H1 (cell line): ENCODE data around the gene PPBP. TPM values are rescaled to one million over a fixed set of nuclear protein-coding genes. Genes with fewer than 3 reads are reported as not detected.

Experiments
- CTCF ChIA-PET: fragments of 300-600 bp; sonication (Branson Sonifier 250); formaldehyde crosslinking; loops from one replicate; lab custom pipeline; 2021; ENCODE audit not compliant: partially characterized antibody; lab: Charles Lee
- POLR2A ChIA-PET: fragments of 300-600 bp; sonication (Branson Sonifier 250); formaldehyde crosslinking; loops from one replicate; lab custom pipeline; 2021; ENCODE audit warnings: inconsistent platforms; ENCODE audit not compliant: partially characterized antibody; lab: Charles Lee
- DNase-seq, 2 experiments: peaks; one replicate each; pipeline versions ENCODE4 v3.0.0 to v3.0.0-alpha.2; 2010 to 2022; ENCODE audit warnings: low spot score in 2 of 2, low read depth in 1 of 2, mixed read lengths in 1 of 2
- FAIRE-seq: peaks from 2 replicates; lab custom pipeline; 2011; peaks lifted over from hg19 to GRCh38; lab: Jason Lieb, UNC
- H2AFZ ChIP-seq: 2 replicates; pipeline ENCODE4 v1.8.1; 2012; ENCODE audit warnings: low read length, inconsistent platforms
- H2AK5ac ChIP-seq: 2 replicates; pipeline ENCODE4 v1.6.1; 2013; ENCODE audit warnings: low read depth, low read length
- H2BK120ac ChIP-seq: replicated peaks from 2 replicates; pipeline ENCODE3; 2013; ENCODE audit warnings: low read depth, low read length, inconsistent platforms
- H2BK12ac ChIP-seq: 2 replicates; pipeline ENCODE4 v1.6.1; 2013; ENCODE audit warnings: low read depth, low read length
- H2BK15ac ChIP-seq: 2 replicates; pipeline ENCODE4 v1.6.1; 2013; ENCODE audit warnings: low read length
- H2BK20ac ChIP-seq: 2 replicates; pipeline ENCODE4 v1.6.1; 2013; ENCODE audit warnings: low read length
- H2BK5ac ChIP-seq: 2 replicates; pipeline ENCODE4 v1.6.1; 2013; ENCODE audit warnings: low read depth, low read length
- H3K14ac ChIP-seq: 2 replicates; pipeline ENCODE4 v1.6.1; 2013; ENCODE audit warnings: inconsistent platforms; ENCODE audit not compliant: insufficient read length
- H3K18ac ChIP-seq: 2 replicates; pipeline ENCODE4 v1.6.1; 2013; ENCODE audit warnings: low read length; ENCODE audit errors: extremely low read depth
- H3K23ac ChIP-seq: 2 replicates; pipeline ENCODE4 v1.6.1; 2013; ENCODE audit warnings: inconsistent platforms; ENCODE audit not compliant: insufficient read length
- H3K23me2 ChIP-seq: 2 replicates; pipeline ENCODE4 v1.6.1; 2013; ENCODE audit warnings: low read depth, low read length
- H3K27ac ChIP-seq: 2 replicates; pipeline ENCODE4 v1.6.1; 2011; ENCODE audit warnings: low read depth, low read length, inconsistent platforms
- H3K27me3 ChIP-seq, 4 experiments: replicated peaks in 1 of 4; 1 replicate in 1 of 4; 2 replicates in 3 of 4; pipeline versions ENCODE4 v1.6.1 to v1.8.1; 2011 to 2013; ENCODE audit warnings: low read length in 3 of 4, mild to moderate bottlenecking in 3 of 4, inconsistent platforms in 2 of 4, mixed read lengths in 2 of 4, moderate library complexity in 1 of 4; ENCODE audit not compliant: control insufficient read depth in 3 of 4, insufficient read depth in 3 of 4; ENCODE audit errors: extremely low read depth in 1 of 4
- H3K36me3 ChIP-seq, 4 experiments: 2 replicates each; pipeline versions ENCODE4 v1.6.1 to v1.8.1; 2011 to 2013; ENCODE audit warnings: mild to moderate bottlenecking in 4 of 4, low read length in 3 of 4, moderate library complexity in 2 of 4, control low read depth in 1 of 4, inconsistent platforms in 1 of 4; ENCODE audit not compliant: insufficient read depth in 4 of 4, control insufficient read depth in 2 of 4
- H3K4ac ChIP-seq: replicated peaks from 2 replicates; pipeline ENCODE3; 2013; ENCODE audit warnings: low read length, low read depth, mixed read lengths, inconsistent platforms; ENCODE audit not compliant: insufficient read length
- H3K4me1 ChIP-seq, 4 experiments: replicated peaks in 1 of 4; 1 replicate in 1 of 4; 2 replicates in 3 of 4; pipeline versions ENCODE4 v1.6.1 to v1.8.1; 2011 to 2013; ENCODE audit warnings: low read length in 3 of 4, inconsistent platforms in 2 of 4, mixed read lengths in 1 of 4; ENCODE audit not compliant: insufficient read depth in 4 of 4, control insufficient read depth in 3 of 4
- H3K4me2 ChIP-seq, 2 experiments: 2 replicates each; pipeline versions ENCODE4 v1.6.1 to v1.8.1; 2011 to 2013; ENCODE audit warnings: low read depth in 2 of 2, low read length in 2 of 2, control low read depth in 1 of 2, inconsistent platforms in 1 of 2, mild to moderate bottlenecking in 1 of 2; ENCODE audit not compliant: insufficient read depth in 1 of 2
- H3K4me3 ChIP-seq, 4 experiments: fragments of 200-600, 300-600 bp in 1 of 4; sonication (generic), shearing (Covaris generic), sonication (Bioruptor Twin) in 1 of 4; 2 replicates each; pipeline versions ENCODE4 v1.5.1 to v1.8.1; 2011 to 2016; ENCODE audit warnings: low read length in 4 of 4, low read depth in 3 of 4, control low read depth in 2 of 4, inconsistent platforms in 2 of 4, mild to moderate bottlenecking in 2 of 4, mixed read lengths in 1 of 4, moderate library complexity in 1 of 4; ENCODE audit not compliant: insufficient read depth in 2 of 4; ENCODE audit errors: extremely low read depth in 1 of 4
- H3K56ac ChIP-seq: replicated peaks from 2 replicates; pipeline ENCODE3; 2013; ENCODE audit warnings: low read depth, mild to moderate bottlenecking, mixed read lengths, low read length, inconsistent platforms; ENCODE audit not compliant: insufficient read length
- H3K79me1 ChIP-seq: 2 replicates; pipeline ENCODE4 v1.6.1; 2013; ENCODE audit warnings: low read depth, low read length, control low read depth
- H3K79me2 ChIP-seq, 2 experiments: 2 replicates each; pipeline versions ENCODE4 v1.6.1 to v1.8.1; 2012 to 2013; ENCODE audit warnings: low read length in 2 of 2, mild to moderate bottlenecking in 2 of 2, inconsistent platforms in 1 of 2; ENCODE audit not compliant: insufficient read depth in 2 of 2, control insufficient read depth in 1 of 2
- H3K9ac ChIP-seq, 4 experiments: replicated peaks in 1 of 4; 1 replicate in 1 of 4; 2 replicates in 3 of 4; pipeline versions ENCODE4 v1.6.1 to v1.8.1; 2011 to 2013; ENCODE audit warnings: low read depth in 3 of 4, low read length in 3 of 4, control low read depth in 2 of 4, mild to moderate bottlenecking in 2 of 4, moderate library complexity in 2 of 4, inconsistent platforms in 1 of 4; ENCODE audit errors: extremely low read depth in 1 of 4
- H3K9me3 ChIP-seq, 2 experiments: 2 replicates each; pipeline versions ENCODE4 v1.6.1 to v1.8.1; 2012 to 2013; ENCODE audit warnings: mild to moderate bottlenecking in 2 of 2, moderate library complexity in 2 of 2, control low read depth in 1 of 2, inconsistent platforms in 1 of 2, low read depth in 1 of 2, low read length in 1 of 2, mixed read lengths in 1 of 2; ENCODE audit not compliant: insufficient read depth in 2 of 2
- H4K20me1 ChIP-seq, 2 experiments: replicated peaks in 1 of 2; 2 replicates each; pipeline versions ENCODE3 to v1.8.1; 2011 to 2013; ENCODE audit warnings: inconsistent platforms in 2 of 2, low read length in 2 of 2, mild to moderate bottlenecking in 1 of 2; ENCODE audit not compliant: insufficient read depth in 2 of 2, control insufficient read depth in 1 of 2
- H4K5ac ChIP-seq: 2 replicates; pipeline ENCODE4 v1.6.1; 2013; ENCODE audit warnings: low read length, low read depth, mixed read lengths, inconsistent platforms; ENCODE audit not compliant: insufficient read length
- H4K8ac ChIP-seq: 2 replicates; pipeline ENCODE4 v1.8.0; 2013; ENCODE audit warnings: mild to moderate bottlenecking, moderate library complexity, low read length, inconsistent platforms; ENCODE audit not compliant: insufficient read depth; ENCODE audit errors: extremely low read depth
- H4K91ac ChIP-seq: replicated peaks from 2 replicates; pipeline ENCODE3; 2013; ENCODE audit warnings: low read length, mixed read lengths, inconsistent platforms; ENCODE audit not compliant: insufficient read length
- ATF3 ChIP-seq: IDR thresholded peaks from 2 replicates; pipeline ENCODE4 v1.6.1; 2011; ENCODE audit warnings: low read depth, mild to moderate bottlenecking, low read length; ENCODE audit not compliant: insufficient read depth
- CEBPB ChIP-seq: IDR thresholded peaks from 2 replicates; pipeline ENCODE4 v1.6.1; 2012; ENCODE audit warnings: low read depth, low read length
- CTBP2 ChIP-seq: IDR thresholded peaks from 2 replicates; pipeline ENCODE4 v1.7.0; 2011; ENCODE audit warnings: borderline replicate concordance, mild to moderate bottlenecking, moderate library complexity, mixed read lengths, low read length; ENCODE audit not compliant: insufficient read depth, insufficient read length
- JUND ChIP-seq: IDR thresholded peaks from 2 replicates; pipeline ENCODE4 v1.6.1; 2011; ENCODE audit warnings: mild to moderate bottlenecking, improper control_type of control experiment, low read length
- MAFK ChIP-seq: IDR thresholded peaks from 2 replicates; pipeline ENCODE4 v1.6.1; 2012; ENCODE audit warnings: low read depth, mild to moderate bottlenecking, improper control_type of control experiment, low read length
- PHF8 ChIP-seq: fragments of 200-600 bp; sonication (generic); conservative IDR thresholded peaks from 2 replicates; pipeline ENCODE4 v1.7.1; 2012; ENCODE audit warnings: low read depth, mild to moderate bottlenecking, inconsistent platforms, low read length, moderate library complexity
- POLR2A ChIP-seq, 2 experiments: IDR thresholded peaks; 1 replicate in 1 of 2; 2 replicates in 1 of 2; pipeline ENCODE4 v1.6.1; 2011; ENCODE audit warnings: low read depth in 2 of 2, low read length in 2 of 2, mild to moderate bottlenecking in 2 of 2; ENCODE audit errors: control extremely low read depth in 1 of 2
- POU5F1 ChIP-seq: IDR thresholded peaks from 2 replicates; pipeline ENCODE4 v1.6.1; 2011; ENCODE audit warnings: low read depth, mild to moderate bottlenecking, low read length, moderate library complexity
- RFX5 ChIP-seq: IDR thresholded peaks from 2 replicates; pipeline ENCODE4 v1.6.1; 2011; ENCODE audit warnings: low read depth, low read length, improper control_type of control experiment, borderline replicate concordance
- SP1 ChIP-seq: IDR thresholded peaks from 2 replicates; pipeline ENCODE4 v1.6.1; 2011; ENCODE audit warnings: low read depth, low read length
- SRF ChIP-seq: IDR thresholded peaks from 2 replicates; pipeline ENCODE4 v1.6.1; 2011; ENCODE audit warnings: mild to moderate bottlenecking, low read depth, low read length, moderate library complexity
- YY1 ChIP-seq: IDR thresholded peaks from 2 replicates; pipeline ENCODE4 v1.6.1; 2011; ENCODE audit warnings: low read depth, mild to moderate bottlenecking, low read length
- WGBS, 2 experiments: shearing (Covaris generic) in 1 of 2; methylation state at CpG; one replicate each; pipeline versions ENCODE4 v1.1.6 to v1.1.7; 2013 to 2015; ENCODE audit warnings: low lambda C conversion rate in 2 of 2, mixed read lengths in 2 of 2, inconsistent platforms in 1 of 2, low coverage in 1 of 2, missing lambda C conversion rate in 1 of 2; ENCODE audit not compliant: insufficient replicate concordance in 2 of 2, insufficient coverage in 1 of 2, insufficient read length in 1 of 2; ENCODE audit errors: extremely low coverage in 1 of 2, missing lambda C conversion rate in 1 of 2; 5-methylcytosine and 5-hydroxymethylcytosine counted together
- polyA plus RNA-seq, 7 experiments: library from polyadenylated mRNA; depleted of rRNA in 3 of 7; stranded (reverse) in 5 of 7; unstranded in 2 of 7; fragments of >200 nt in 5 of 7; fragments of 200-250 nt in 2 of 7; gene quantifications; 1 replicate in 5 of 7; 2 replicates in 1 of 7; 4 replicates in 1 of 7; pipeline versions ENCODE4 v1.2.1 to v1.2.3, GENCODE V29; 2011 to 2013; ENCODE audit warnings: missing spikeins in 2 of 7, mixed read lengths in 2 of 7
- total RNA-seq: library from RNA; stranded (reverse); fragmentation: NEBNext Ultra II Directional; extraction: Animal tissue kit (Norgen Biotek cat#: 25700); gene quantifications from 2 replicates; pipeline ENCODE4 v1.2.1, GENCODE V29; 2021
- TF ChIP-seq, protein P1 (sequence below): IDR thresholded peaks from 2 replicates; pipeline ENCODE4 v1.6.1; 2012; ENCODE audit warnings: inconsistent platforms

PPBP gene
- total and polyA plus RNA-seq, 2 of the 8 experiments (the other 6 are each of a cell fraction or from before 2014, with no cell fraction given) = 0.18 to 0.43 TPM

- no peaks in the 10 kb centered on the region for H3K23me2 ChIP-seq
- no peak overlapping the region for H2BK20ac ChIP-seq
- no peak overlapping the region for H4K91ac ChIP-seq
- WGBS, 2 experiments = 89% methylated on average over 3 of the region's 3 CpGs; no CpG with 5 or more reads in 1 of the 2 experiments
- no peak overlapping the region for H3K23ac ChIP-seq
- H3K4me3 ChIP-seq = no peak overlapping the region
- H3K79me2 ChIP-seq = no peaks in the 10 kb centered on the region
- H2BK15ac ChIP-seq = no peak overlapping the region
- DNase-seq = no peak
- no peak overlapping the region for H3K9ac ChIP-seq
- H3K9me3 ChIP-seq = no peaks in the 10 kb centered on the region
- no peak overlapping the region for H2BK5ac ChIP-seq
- no peaks in the 10 kb centered on the region for H3K4me1 ChIP-seq
- no peaks in the 10 kb centered on the region for H3K27me3 ChIP-seq
- H3K4me2 ChIP-seq = no peak overlapping the region
- H3K14ac ChIP-seq = no peak overlapping the region
- no peak for FAIRE-seq
- no peak overlapping the region for H3K18ac ChIP-seq
- no peak overlapping the region for H3K56ac ChIP-seq
- H3K36me3 ChIP-seq = no peaks in the 10 kb centered on the region; a peak in 1 of 8 replicates
- H2BK12ac ChIP-seq = no peak overlapping the region
- no peak overlapping the region for H3K4ac ChIP-seq
- H3K79me1 ChIP-seq = no peaks in the 10 kb centered on the region
- no peak overlapping the region for H4K5ac ChIP-seq
- H4K8ac ChIP-seq = no peak overlapping the region
- no peaks in the 10 kb centered on the region for H4K20me1 ChIP-seq
- H2BK120ac ChIP-seq = no peak overlapping the region
- ChIA-PET POLR2A (interaction anchor here (1.4 kb wide), 1 partner anchor 17 kb away, joined by 5 read pairs; the partner anchor contains the start of gene CXCL5), CTCF (interaction anchor here (1.8 kb wide), 1 partner anchor 286 kb away, joined by 4 read pairs; no protein-coding TSS in a partner anchor)
- H3K27ac ChIP-seq = no peak overlapping the region
- H2AK5ac ChIP-seq = no peak overlapping the region
- H2AFZ ChIP-seq = no peak overlapping the region
- TF ChIP-seq POLR2A (IDR thresholded peaks at IDR 0.05; ENCODE audit: control extremely low read depth in 1 of 2, low read depth in 2 of 2, low read length in 2 of 2) (no peak), SP1 (no peak), CTBP2 (no peak), POU5F1 (no peak), MAFK (no peak), JUND (no peak), ATF3 (no peak), PHF8 (no peak), YY1 (no peak), RFX5 (no peak), SRF (no peak), CEBPB (no peak)
- TF ChIP-seq, protein P1, sequence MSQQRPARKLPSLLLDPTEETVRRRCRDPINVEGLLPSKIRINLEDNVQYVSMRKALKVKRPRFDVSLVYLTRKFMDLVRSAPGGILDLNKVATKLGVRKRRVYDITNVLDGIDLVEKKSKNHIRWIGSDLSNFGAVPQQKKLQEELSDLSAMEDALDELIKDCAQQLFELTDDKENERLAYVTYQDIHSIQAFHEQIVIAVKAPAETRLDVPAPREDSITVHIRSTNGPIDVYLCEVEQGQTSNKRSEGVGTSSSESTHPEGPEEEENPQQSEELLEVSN = no peak
Observed at GRCh38 chr4:74015126-74015780, 27.3 kb upstream of the PPBP start.
